Smooth muscle cell (in vitro differentiated cells): ENCODE results near the gene HOXD13. TPM values are rescaled to one million over a fixed set of nuclear protein-coding genes. Genes with fewer than 3 reads are reported as not detected.
A peak's percentile ranks its signal among the peaks of the same experiment; 100 is the strongest.

ENCODE experiments used
- DNase-seq: peaks from one replicate; lab custom pipeline; 2025; ENCODE audit not compliant: unreplicated experiment; lab: John Stamatoyannopoulos, UW
- H2AFZ ChIP-seq: fragments of 200-600 bp; sonication (generic); 2 replicates; pipeline ENCODE4 v1.6.0; 2016; ENCODE audit warnings: antibody characterized with exemption, low read depth, mild to moderate bottlenecking
- H3F3A ChIP-seq: fragments of 200-600 bp; sonication (generic); 2 replicates; pipeline ENCODE4 v1.6.0; 2017; ENCODE audit warnings: antibody characterized with exemption, low read depth
- H3K27ac ChIP-seq: fragments of 200-600 bp; sonication (generic); 2 replicates; pipeline ENCODE4 v1.5.1; 2016; ENCODE audit warnings: low read depth, mild to moderate bottlenecking
- H3K27me3 ChIP-seq: fragments of 200-600 bp; sonication (generic); 2 replicates; pipeline ENCODE4 v1.6.1; 2016; ENCODE audit warnings: low read depth, mild to moderate bottlenecking
- H3K36me3 ChIP-seq: fragments of 200-600 bp; sonication (generic); 2 replicates; pipeline ENCODE4 v1.5.1; 2016; ENCODE audit warnings: low read depth
- H3K4me1 ChIP-seq: fragments of 200-600 bp; sonication (generic); 2 replicates; pipeline ENCODE4 v1.5.1; 2016; ENCODE audit warnings: low read depth
- H3K4me2 ChIP-seq: fragments of 200-600 bp; sonication (generic); 2 replicates; pipeline ENCODE4 v1.6.0; 2016; ENCODE audit warnings: mild to moderate bottlenecking
- H3K4me3 ChIP-seq: fragments of 200-600 bp; sonication (generic); 2 replicates; pipeline ENCODE4 v1.5.1; 2016; ENCODE audit warnings: mild to moderate bottlenecking
- H3K79me2 ChIP-seq: fragments of 200-600 bp; sonication (generic); 2 replicates; pipeline ENCODE4 v1.6.0; 2016; ENCODE audit warnings: low read depth, mild to moderate bottlenecking
- H3K9ac ChIP-seq: fragments of 200-600 bp; sonication (generic); 2 replicates; pipeline ENCODE4 v1.6.0; 2016; ENCODE audit warnings: low read depth
- H3K9me3 ChIP-seq: fragments of 200-600 bp; sonication (generic); replicated peaks from 2 replicates; pipeline ENCODE4 v1.5.1; 2016; ENCODE audit warnings: low read depth
- H4K20me1 ChIP-seq: fragments of 200-600 bp; sonication (generic); 2 replicates; pipeline ENCODE4 v1.6.0; 2016; ENCODE audit warnings: low read depth
- WGBS: methylation state at CpG from one replicate; pipeline ENCODE4 v1.1.7; 2016; ENCODE audit warnings: low lambda C conversion rate; 5-methylcytosine and 5-hydroxymethylcytosine counted together
- polyA plus RNA-seq: library from polyadenylated mRNA; unstranded; fragments of >200 nt; fragmentation: Nextera tagmentation; extraction: Ambion mirVana; gene quantifications from 2 replicates; pipeline ENCODE4 v1.2.1, GENCODE V29; 2016
- total RNA-seq: library from RNA; depleted of rRNA; stranded (reverse); fragments of >200 nt; gene quantifications from 2 replicates; pipeline ENCODE4 v1.2.3, GENCODE V29; 2014
- TF ChIP-seq, protein P1 (sequence below): fragments of 200-600 bp; sonication (generic); IDR thresholded peaks from 2 replicates; pipeline ENCODE4 v1.5.1; 2017; ENCODE audit warnings: borderline replicate concordance, mild to moderate bottlenecking, antibody characterized with exemption; ENCODE audit not compliant: insufficient read depth, poor library complexity, severe bottlenecking

Gene HOXD13
- total and polyA plus RNA-seq, 2 experiments from 2014 or later = 0.31 to 1.9 TPM

- Histone ChIP-seq H3K79me2 (no peaks in the 10 kb centered on the region), H3K4me3 (peak overlapping the region; percentile 37)
- TF ChIP-seq, protein P1, sequence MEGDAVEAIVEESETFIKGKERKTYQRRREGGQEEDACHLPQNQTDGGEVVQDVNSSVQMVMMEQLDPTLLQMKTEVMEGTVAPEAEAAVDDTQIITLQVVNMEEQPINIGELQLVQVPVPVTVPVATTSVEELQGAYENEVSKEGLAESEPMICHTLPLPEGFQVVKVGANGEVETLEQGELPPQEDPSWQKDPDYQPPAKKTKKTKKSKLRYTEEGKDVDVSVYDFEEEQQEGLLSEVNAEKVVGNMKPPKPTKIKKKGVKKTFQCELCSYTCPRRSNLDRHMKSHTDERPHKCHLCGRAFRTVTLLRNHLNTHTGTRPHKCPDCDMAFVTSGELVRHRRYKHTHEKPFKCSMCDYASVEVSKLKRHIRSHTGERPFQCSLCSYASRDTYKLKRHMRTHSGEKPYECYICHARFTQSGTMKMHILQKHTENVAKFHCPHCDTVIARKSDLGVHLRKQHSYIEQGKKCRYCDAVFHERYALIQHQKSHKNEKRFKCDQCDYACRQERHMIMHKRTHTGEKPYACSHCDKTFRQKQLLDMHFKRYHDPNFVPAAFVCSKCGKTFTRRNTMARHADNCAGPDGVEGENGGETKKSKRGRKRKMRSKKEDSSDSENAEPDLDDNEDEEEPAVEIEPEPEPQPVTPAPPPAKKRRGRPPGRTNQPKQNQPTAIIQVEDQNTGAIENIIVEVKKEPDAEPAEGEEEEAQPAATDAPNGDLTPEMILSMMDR = no peak
Observed at GRCh38 chr2:176132205-176133171, 40.0 kb downstream of the HOXD13 start.

GRCh38 chr2:176133389-176133788 is 40.9 kb downstream of the HOXD13 start:
- Histone ChIP-seq H3K4me3 (no peak overlapping the region), H3F3A (no peaks in the 10 kb centered on the region), H3K4me1 (peaks cover 7% of the 10 kb centered on the region), H3K9me3 (no peaks in the 10 kb centered on the region), H4K20me1 (no peaks in the 10 kb centered on the region), H3K36me3 (no peaks in the 10 kb centered on the region), H3K79me2 (no peaks in the 10 kb centered on the region), H3K4me2 (no peak overlapping the region), H3K27ac (no peak overlapping the region), H3K9ac (no peak overlapping the region), H3K27me3 (peaks cover 98% of the 10 kb centered on the region), H2AFZ (no peak overlapping the region)
- TF ChIP-seq, protein P1 = no peak
- no peak for DNase-seq

More at GRCh38 chr2:176132205-176133171, 40.0 kb downstream of the HOXD13 start:
- no peak overlapping the region for H3K9ac ChIP-seq
- H3K4me2 ChIP-seq = peak overlapping the region; percentile 84
- no peaks in the 10 kb centered on the region for H3F3A ChIP-seq
- H2AFZ ChIP-seq = peak overlapping the region; percentile 11
- no peak for DNase-seq
- H4K20me1 ChIP-seq = no peaks in the 10 kb centered on the region
- no peaks in the 10 kb centered on the region for H3K36me3 ChIP-seq
- peaks cover 7% of the 10 kb centered on the region for H3K4me1 ChIP-seq
- no peaks in the 10 kb centered on the region for H3K9me3 ChIP-seq
- H3K27me3 ChIP-seq = peaks cover 98% of the 10 kb centered on the region
- no peak overlapping the region for H3K27ac ChIP-seq
- 9% methylated on average over 33 of the region's 33 CpGs for WGBS

DNA sequence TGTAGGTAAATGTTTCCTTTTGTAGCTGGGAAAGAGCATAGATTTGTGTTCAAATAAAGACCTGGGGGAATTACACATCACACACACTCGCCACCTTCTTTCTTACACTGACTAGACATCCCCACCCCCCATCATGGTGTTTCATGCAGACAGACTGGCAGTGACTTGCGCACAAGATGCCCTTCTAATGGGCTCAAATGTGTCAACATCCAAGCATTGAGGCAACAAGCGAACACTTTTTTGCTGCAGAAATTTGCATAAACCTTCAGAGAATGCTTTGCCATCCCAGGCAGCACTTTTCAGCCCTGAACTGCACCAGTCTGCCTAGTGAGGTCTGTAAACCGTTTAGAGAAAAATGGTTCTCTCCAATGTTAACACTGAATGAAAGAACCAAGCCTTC is 41.5 kb downstream of the HOXD13 start:
- TF ChIP-seq, protein P1 = no peak
- no peaks in the 10 kb centered on the region for H3K36me3 ChIP-seq
- WGBS = 26% methylated on average over 4 of the region's 4 CpGs
- no peak overlapping the region for H2AFZ ChIP-seq
- H3K9ac ChIP-seq = no peak overlapping the region
- H3K9me3 ChIP-seq = no peaks in the 10 kb centered on the region
- peaks cover 7% of the 10 kb centered on the region for H3K4me1 ChIP-seq
- H3K27ac ChIP-seq = no peak overlapping the region
- H3K4me2 ChIP-seq = no peak overlapping the region
- H3K79me2 ChIP-seq = no peaks in the 10 kb centered on the region
- no peaks in the 10 kb centered on the region for H4K20me1 ChIP-seq
- H3K4me3 ChIP-seq = no peak overlapping the region
- no peaks in the 10 kb centered on the region for H3F3A ChIP-seq
- no peak for DNase-seq
- H3K27me3 ChIP-seq = peaks cover 98% of the 10 kb centered on the region
